IPS-18c (cell line): Measurements from ENCODE around the gene SLC35F5.
"Not testable (repeated sequence)": the region's sequence is repeated elsewhere in the genome, so short reads cannot be mapped to it uniquely, and the experiment has no call there.

Experiments used
- H3K4me3 ChIP-seq: 2 replicates; pipeline ENCODE4 v1.7.0; 2013; ENCODE audit warnings: low read depth, mild to moderate bottlenecking, low read length, moderate library complexity; ENCODE audit not compliant: insufficient read depth
- H3K9me3 ChIP-seq: one replicate; pipeline ENCODE4 v1.6.1; 2013; ENCODE audit warnings: mild to moderate bottlenecking, low read length, moderate library complexity; ENCODE audit not compliant: control insufficient read depth, insufficient read depth

The SLC35F5 gene

DNA sequence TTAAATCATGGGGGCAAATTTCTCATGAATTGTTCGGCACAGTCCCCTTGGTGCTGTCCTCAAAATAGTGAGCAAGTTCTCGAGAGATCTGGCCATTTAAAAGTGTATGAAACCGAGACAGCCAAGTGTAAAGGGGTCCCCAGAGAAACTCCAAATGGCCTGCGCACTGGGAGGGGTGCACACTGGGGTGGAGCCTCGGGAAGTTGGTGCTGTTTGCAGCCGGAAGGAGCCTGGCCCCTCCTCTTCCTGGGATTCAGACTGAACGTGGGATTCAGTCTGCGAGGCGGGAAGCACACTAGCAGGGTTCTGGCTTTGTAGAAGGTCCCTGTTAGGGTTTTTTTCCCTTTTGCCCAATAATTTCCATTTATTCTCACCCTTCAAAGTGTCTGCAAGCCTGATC, 80.6 kb downstream of the SLC35F5 start:
- no peak overlapping the region for H3K4me3 ChIP-seq
- no peaks in the 10 kb centered on the region for H3K9me3 ChIP-seq

DNA sequence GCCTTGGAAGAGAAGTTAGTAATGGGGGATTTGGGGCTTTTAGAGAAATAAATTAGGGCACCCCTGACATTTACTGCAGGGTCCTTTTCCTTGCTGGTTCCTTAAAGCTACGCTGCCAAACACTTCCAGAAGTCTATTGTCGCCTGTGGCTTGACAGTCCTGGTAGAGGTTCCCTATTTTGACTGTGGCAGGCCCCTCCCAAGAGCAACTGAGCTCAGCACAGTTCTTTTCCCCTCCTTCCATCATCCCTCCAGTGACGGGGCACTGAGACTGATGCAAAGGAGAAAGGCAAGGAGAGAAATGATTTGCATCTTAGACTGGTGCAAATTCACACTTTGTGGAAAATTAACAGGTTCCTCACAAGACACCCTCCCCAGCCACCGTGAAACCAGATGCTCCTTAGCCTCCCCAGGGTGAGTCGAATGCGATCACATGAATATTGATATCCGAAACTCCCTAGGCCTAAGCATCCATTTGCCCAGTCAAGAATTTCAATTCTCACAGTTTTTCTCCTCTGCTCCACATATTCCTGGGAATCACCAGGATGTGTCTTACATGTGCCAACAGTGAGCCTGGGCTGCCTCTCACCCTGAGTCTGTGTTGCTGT, 84.0 kb downstream of the SLC35F5 start:
- Histone ChIP-seq H3K4me3 (no peak overlapping the region), H3K9me3 (no peaks in the 10 kb centered on the region)

DNA sequence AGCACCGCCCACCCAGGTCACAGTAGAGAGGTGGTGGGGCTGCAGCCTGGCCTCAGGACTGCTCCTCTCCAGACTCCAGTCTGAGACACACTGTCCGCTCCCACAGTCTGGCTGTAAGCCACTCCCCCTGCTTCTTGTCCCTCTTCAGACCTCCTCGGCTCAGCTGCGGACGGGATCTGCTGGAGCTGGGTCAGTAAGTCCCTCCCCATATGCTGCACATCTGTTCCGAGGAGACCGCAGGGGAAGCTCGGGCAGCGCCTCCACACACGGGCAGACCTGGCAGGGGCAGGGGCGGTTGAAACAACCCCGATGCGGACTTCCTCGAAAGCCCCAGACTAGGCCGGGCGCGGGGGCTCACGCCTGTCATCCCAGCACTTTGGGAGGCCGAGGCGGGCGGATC, 87.4 kb downstream of the SLC35F5 start:
- H3K9me3 ChIP-seq, H3K4me3 ChIP-seq: not testable (repeated sequence)

DNA sequence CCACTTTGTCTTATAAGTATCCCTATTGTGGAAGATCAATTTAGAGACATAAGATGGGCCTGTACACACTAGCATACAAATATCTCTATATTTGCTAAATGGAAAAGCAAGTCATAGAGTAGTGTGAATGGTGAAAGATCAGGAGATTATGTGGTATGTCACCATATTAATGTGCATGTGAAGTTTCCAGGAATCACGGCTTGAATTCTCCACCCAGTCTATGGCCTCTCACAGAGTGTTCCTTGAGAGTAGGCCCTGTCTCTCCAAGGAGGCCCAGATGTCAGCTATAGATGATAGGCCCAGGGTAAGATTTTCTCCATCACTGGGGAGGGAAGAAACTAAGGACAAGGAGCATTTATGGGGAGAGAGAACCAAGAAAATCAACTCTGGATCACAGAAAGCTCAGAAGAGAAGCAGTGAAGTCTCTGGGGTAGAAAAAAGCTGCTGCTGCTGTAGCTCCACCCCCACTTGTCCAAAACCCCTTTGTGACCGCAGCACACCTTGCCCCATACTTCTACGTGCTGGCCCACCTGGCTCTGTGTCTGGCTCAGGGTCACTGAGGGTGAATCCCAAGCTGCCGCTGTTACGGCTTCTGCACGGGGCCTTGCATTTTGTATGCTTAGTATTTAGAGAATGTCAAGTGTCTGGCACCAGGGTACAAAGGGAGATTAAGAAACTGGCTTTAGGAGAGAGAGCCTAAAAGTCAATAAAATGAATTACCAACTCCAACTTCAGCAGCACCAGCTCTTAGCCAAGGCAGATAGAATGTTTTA, 91.5 kb downstream of the SLC35F5 start:
- H3K4me3 ChIP-seq, H3K9me3 ChIP-seq: not testable (repeated sequence)

DNA sequence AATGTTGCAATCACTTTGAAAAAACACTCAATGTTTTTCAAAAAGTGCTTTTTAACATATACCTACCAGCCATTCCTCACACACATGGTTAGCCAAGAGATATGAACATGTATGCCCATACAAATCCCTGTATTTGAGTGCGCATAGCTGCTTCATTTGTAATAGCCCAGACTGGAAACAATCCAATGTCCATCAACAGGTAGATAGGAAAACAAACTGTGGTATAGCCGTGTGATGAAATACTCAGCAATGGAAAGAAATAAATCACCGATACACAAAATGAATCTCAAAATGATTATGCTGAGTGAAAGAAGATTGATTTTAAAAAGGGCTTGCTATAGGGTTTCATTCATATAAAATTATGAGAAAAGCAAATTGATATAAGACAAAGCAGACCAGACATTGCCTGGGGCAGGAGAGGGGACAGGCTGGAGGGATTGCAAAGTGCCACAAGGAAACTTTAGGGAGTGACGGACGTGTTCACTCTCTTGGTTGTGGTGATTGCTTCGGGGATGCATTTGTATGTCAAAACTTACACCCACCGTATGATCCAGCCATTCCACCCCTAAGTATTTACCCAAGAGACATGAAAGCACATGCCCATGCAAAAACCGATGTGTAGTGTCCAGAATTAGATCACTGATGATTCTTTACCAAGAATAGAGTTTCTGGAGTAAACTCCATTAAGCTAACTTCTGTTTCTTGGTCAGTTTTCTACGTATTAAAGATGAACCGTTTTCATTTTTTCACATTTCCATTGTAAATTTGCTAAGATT, 93.0 kb downstream of the SLC35F5 start:
- not testable (repeated sequence) for H3K9me3 ChIP-seq, H3K4me3 ChIP-seq
